GM12875 (cell line): Measurements from ENCODE around the gene SMURF2.

Experiments
- H3K4me3 ChIP-seq: one replicate; pipeline ENCODE4 v1.5.1; 2011; ENCODE audit warnings: low read depth, low read length, control low read depth
- CTCF ChIP-seq: IDR thresholded peaks from 2 replicates; pipeline ENCODE4 v1.5.1; 2011; ENCODE audit warnings: low read depth, mild to moderate bottlenecking, control low read depth, inconsistent platforms, low read length, moderate library complexity, borderline replicate concordance; ENCODE audit not compliant: insufficient read depth

SMURF2 gene

GRCh38 chr17:64572682-64573154 lies 89.4 kb downstream of the SMURF2 start:
- H3K4me3 ChIP-seq: no peak overlapping the region
- TF ChIP-seq CTCF: no peak

- no peak for TF ChIP-seq CTCF
- H3K4me3 ChIP-seq: no peak overlapping the region
Measured at GRCh38 chr17:64571746-64572145, 90.4 kb downstream of the SMURF2 start.

- TF ChIP-seq CTCF: no peak
- H3K4me3 ChIP-seq: no peak overlapping the region
Measured at GRCh38 chr17:64565563-64565962, 96.5 kb downstream of the SMURF2 start.

- H3K4me3 ChIP-seq: no peak overlapping the region
- no peak for TF ChIP-seq CTCF
Measured at GRCh38 chr17:64564098-64564497, 98.0 kb downstream of the SMURF2 start.

GRCh38 chr17:64555281-64555680 lies 106.8 kb downstream of the SMURF2 start:
- TF ChIP-seq CTCF: no peak
- H3K4me3 ChIP-seq: no peak overlapping the region

GRCh38 chr17:64554028-64554637 lies 108.0 kb downstream of the SMURF2 start:
- no peak for TF ChIP-seq CTCF

GRCh38 chr17:64551461-64551860 lies 110.6 kb downstream of the SMURF2 start:
- TF ChIP-seq CTCF: no peak
- no peak overlapping the region for H3K4me3 ChIP-seq

More at GRCh38 chr17:64554028-64554637, 108.0 kb downstream of the SMURF2 start:
- no peak overlapping the region for H3K4me3 ChIP-seq
